NCI-H345 treated with DMSO at 0.1 percent for 48 hours (cell line): ENCODE data around the gene NDUFV3.
"Not testable (repeated sequence)": the region's sequence is repeated elsewhere in the genome, so short reads cannot be mapped to it uniquely, and the experiment has no call there.

Source experiments
- DNase-seq: peaks from one replicate; lab custom pipeline; 2025; ENCODE audit not compliant: unreplicated experiment; lab: John Stamatoyannopoulos, UW

The NDUFV3 gene

DNA sequence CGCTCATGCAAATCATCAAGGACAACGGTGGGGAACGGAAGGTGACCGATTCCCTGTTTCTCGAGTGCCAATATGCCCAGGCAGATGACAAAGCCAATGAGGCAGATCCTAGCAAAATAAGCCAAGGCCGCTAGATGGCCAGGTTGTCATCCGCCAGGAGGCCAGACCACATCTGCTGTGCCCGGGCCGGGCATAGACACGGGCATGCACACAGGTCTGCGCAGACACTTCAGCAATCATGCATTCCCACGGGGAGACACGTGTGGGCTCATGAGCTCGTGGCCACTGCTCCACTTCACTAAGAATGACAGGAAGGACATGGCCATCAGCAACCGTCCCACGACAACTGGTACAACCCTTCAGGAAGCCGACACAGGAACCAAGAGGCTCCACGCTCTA lies 37.2 kb upstream of the NDUFV3 start:
- no peak for DNase-seq

DNA sequence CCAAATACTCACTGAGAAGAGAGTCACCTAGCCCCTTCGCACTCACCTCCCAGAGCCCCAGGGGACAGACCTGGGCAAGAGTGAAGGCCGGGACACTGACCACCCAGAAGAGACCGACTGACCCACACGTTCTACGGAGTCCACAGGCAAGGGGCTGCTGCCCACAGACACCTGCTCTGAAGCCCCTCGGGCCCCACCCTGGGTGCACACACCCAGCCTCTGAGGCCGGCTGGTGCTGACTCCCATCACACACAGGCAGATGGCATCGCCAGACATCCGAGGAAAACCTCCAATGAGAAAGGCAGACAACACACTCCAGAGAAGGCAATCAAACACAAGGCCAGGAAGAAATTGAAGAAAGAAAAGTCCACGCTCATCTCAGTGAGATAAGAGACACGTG lies 35.9 kb upstream of the NDUFV3 start:
- DNase-seq, result no peak

DNA sequence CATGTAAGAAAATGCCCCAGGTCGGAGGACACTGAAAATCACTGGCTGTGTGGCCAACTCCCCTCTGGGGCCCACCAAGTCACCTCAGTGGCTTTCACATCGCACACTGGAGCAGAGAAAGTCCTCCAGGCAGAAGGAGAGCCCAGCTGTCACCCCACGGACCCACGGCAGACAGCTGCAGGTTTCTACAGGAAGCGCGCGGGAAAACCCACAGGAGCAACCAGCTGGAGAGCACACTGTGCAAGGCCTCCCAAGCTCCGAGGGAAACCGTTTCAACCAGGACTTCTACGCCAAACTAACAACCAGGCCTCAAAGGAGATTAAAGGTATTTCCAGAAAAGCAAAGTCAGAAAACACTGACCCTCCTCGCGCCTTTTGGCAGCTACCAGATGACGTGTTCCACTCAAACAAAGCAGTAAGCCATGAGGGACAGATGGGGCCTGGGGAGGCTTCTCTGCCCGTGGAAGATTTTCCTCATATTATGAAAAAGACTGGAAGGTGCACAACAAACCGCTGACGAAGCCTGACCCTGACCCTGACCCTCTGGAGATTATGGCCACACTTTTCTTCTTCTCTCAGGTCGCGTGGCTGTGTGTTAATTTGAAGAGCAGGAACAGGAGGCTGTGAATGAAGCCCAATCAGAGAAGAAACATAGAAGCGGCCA lies 34.8 kb upstream of the NDUFV3 start:
- DNase-seq, result no peak

DNA sequence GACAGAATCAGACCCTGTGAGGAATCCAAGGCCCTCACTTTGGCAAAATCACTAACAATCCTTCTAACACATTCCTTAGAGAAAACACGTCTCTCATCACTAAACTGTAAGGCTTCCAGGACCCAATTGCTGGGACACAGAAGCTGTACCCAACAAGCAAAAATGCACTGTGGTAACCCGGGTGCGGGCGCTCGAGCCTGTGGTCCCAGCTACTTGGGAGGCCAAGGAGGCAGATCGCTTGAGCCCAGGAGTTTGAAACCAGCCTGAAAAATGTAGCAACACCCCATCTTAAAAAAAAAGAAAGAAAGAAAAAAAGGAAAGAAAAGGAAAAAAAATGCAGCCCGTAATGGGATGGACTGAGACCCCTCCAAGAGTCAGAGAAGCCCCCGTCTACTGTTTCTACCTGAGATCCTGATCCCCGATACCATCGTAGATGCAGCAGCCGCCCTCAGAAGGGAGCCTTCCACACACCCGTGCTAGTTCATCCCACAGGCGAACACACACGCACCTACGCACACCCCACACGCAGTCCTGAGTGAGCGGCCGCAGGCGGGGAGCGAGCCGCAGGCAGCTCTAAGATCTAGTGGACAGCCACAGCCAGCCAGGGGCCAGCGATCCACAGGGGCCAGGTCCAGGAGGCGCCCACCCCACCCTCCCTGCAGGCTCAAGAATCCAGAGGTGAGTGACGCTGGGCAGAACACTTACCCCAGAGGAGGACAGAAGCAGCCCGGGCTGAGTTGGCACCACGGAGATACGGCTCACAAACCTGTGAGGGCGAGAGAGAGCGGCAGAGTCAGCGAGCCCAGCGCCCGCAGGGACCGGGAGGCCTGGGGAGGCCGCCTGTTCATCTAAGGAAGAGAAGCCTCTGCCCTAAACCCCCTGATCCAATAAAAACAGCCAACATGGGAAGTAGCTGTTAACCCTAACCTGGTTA lies 33.9 kb upstream of the NDUFV3 start:
- no peak for DNase-seq

GRCh38 chr21:42859891-42860230 lies 33.2 kb upstream of the NDUFV3 start:
- DNase-seq, result no peak

DNA sequence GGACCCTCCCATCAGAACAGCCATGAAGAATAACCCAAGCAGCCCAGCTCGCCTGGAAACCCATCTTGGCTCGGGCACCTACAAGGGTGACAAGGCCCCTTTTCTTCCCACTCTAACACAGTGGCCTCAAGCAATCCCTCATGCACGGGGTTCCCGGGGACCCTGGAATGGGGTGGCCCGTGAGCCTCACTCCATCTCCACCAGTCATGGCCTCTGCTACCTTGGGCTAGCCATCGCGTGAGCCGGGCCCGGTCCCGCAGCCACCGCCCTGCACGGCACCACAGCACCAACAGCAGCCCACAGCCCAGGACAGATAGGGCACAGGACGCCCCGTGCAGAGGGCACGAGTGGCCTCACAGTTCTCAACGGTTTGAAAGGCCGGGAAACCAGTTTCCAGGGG lies 32.8 kb upstream of the NDUFV3 start:
- DNase-seq, result no peak

- no peak for DNase-seq
Measured at GRCh38 chr21:42861311-42861847, 31.7 kb upstream of the NDUFV3 start.

DNA sequence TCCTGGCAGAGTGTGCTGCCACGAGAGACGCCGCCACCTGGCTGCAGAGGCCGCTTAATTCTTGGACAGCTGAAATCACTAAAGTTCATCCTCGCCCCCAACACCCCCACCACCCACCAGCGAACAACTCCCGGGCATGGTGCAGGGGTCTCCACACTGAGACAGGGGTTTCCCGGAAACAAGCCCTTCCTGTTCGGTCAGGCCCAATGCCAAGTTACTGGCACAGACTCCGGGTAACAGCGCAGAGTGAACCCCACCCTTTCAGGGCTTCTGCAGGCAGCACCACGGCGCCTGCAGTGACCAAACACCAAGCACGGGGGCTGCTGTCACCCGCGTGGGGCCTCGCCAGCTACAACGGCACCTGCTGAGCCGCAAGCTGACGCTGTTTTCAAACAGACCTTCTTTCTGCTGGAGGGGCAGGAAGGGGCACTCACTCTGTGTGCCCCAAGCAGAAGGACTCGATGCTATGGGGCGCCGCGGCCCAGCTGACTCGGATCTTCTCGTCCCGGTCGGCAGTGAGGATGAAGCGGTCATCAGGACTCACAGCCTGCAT lies 31.2 kb upstream of the NDUFV3 start:
- DNase-seq, result no peak

GRCh38 chr21:42862774-42863503 lies 30.2 kb upstream of the NDUFV3 start:
- DNase-seq, result no peak

GRCh38 chr21:42863504-42863870 lies 29.6 kb upstream of the NDUFV3 start:
- no peak for DNase-seq

DNA sequence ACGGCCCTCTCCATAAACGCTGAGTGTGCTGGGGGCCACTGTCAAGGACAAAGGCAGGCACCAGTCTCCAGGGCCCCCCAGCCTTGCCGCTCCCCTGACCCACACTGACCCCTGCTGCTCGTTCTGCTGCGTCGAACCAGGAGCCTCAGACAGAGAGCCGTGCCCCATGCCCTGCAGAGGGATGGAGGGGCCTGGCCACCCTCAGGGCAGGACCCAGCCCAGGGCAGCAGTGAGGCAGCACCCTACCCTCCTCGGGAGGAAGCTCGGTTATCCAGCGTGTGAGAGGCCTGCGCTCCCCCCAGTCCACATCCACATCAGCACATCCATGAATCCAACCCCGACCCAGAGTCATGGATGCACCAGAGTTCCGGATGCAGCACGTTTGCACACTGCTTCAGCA lies 28.8 kb upstream of the NDUFV3 start:
- DNase-seq, result no peak

- DNase-seq, result no peak
Measured at GRCh38 chr21:42864815-42865775, 28.0 kb upstream of the NDUFV3 start.

DNA sequence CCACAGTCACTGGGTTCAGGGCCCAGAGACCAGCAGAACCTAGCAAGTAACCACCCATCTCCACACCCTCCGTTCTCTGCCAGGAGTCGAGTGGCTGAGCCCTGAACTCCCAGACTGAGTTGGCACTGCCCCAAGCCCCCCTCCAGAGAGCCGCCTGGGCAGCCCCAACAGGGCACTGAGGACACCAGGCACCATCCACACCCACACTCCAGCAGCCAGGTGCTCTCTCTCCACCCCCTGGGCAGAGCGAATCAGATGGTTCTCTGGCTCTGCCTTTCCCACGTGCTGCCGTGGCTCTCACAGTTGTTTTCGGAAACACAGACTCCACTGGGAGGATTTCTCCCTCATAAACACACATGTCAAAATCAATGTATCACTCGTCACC lies 27.3 kb upstream of the NDUFV3 start:
- peak; percentile 25 for DNase-seq

- DNase-seq, result no peak
Measured at GRCh38 chr21:42868196-42868595, 24.9 kb upstream of the NDUFV3 start.

DNA sequence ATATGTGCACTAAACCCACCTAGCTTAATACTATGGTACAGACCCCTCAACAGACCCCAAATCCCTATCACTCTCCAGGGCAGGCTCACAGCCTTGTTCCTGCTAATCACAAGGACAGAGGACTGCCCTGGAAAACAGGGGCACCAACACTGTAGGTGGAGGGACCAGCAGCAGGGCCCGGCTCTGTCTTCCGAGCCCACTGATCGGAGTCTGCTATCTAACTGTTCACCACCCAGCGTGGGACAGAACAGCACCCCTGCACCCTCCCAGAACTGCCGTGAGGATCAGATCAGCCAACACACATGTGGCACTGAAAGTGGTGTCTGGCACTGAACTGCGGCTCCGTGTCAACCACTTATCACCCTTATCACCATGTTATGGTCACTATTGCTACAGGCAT lies 20.0 kb upstream of the NDUFV3 start:
- DNase-seq, result no peak

DNA sequence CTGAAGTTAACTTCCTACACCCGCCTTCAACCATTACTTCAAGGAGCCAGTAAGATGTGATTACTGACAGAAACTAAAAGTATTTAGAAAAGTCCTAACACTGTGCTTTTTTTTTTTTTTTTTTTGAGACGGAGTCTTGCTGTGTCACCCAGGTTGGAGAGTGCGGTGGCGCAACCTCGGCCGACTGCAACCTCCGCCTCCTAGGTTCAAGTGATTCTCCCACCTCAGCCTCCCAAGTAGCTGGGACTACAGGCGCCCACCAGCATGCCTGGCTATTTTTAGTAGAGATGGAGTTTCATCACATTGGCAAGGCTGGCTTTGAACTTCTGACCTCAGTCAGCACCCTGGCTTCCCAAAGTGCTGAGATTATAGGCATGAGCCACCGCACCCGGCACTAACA lies 17.3 kb upstream of the NDUFV3 start:
- not testable (repeated sequence) for DNase-seq

- no peak for DNase-seq
Measured at GRCh38 chr21:42878678-42878992, 14.5 kb upstream of the NDUFV3 start.

DNA sequence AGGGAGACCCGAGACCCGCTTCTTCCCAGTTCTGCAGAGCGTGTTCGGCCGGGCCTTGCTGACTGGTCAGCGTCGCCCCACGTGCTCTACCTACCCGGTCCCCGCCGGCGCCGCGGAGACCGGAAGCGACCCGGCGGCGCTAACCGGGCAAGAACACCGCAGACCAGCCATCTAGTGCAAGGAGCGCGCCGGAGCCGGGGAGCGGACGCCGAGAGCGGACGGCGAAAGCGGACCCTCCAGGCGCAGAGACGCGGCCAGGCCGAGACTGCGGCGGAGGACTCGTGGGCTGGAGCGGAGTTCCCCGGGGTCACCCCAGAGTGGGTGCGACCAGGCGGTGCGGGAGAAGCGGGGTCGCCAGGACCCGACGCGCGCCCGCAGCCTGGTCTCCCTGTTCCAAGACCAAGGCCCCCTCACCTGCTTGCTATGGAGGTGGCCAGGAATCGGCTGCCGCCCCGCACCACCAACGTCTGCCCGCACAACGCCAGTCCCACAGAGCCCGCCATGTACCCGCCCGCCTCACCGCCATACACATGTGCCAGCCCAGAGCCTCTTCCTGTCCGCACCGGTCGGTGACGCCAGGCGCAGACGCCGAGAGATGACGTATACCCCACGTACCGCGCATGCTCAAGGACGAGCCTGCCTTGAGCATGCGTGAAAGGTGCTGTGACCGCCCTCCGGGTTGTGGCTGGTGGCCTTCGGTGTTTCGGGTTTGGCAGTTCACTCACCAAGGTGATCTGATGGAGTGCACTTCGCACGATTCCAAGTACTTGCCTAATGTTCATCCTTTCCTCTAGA lies 13.9 kb upstream of the NDUFV3 start, which contains the start of gene WDR4:
TSS of gene WDR4 (minus strand) at position 547 of the 795 bp plus-strand sequence. CDS start at position 503, 44 bp downstream.
- peak; percentile 96 for DNase-seq

- no peak for DNase-seq
Measured at GRCh38 chr21:42880352-42880751, 12.8 kb upstream of the NDUFV3 start.
